ENCODE measurements around the gene MZT1. TPM values are rescaled to one million over a fixed set of nuclear protein-coding genes. Genes with fewer than 3 reads are reported as not detected.
"Not testable (repeated sequence)": the region's sequence is repeated elsewhere in the genome, so short reads cannot be mapped to it uniquely, and the experiment has no call there.

The MZT1 gene
- total RNA-seq, 2 experiments from 2014 or later, result 10.6 to 26.9 TPM

GRCh38 chr13:72726726-72727416 lies 558 bp downstream of the MZT1 start:
- peaks cover 39% of the 10 kb centered on the region for H3K4me1 Mint-ChIP-seq
- peak overlapping the region; percentile 85 for H3K27ac Mint-ChIP-seq
- intact Hi-C loops (cut with DNase I, micrococcal nuclease), result loop anchor here (1.0 to 5.0 kb wide), 4 partner anchors 54 to 1405 kb away; partner anchors contain the start of genes DIS3 (in 2 of the 2) and KLF12 (in 1 of the 2)

GRCh38 chr13:72726185-72726584 lies 1.2 kb downstream of the MZT1 start:
- CTCF ChIA-PET, result interaction anchor here (0.7 kb wide), 1 partner anchor 17 kb away, joined by 4 read pairs; no protein-coding TSS in a partner anchor
- intact Hi-C loops (cut with DNase I, micrococcal nuclease), result loop anchor here in 1 of 2 experiments (2.0 to 5.0 kb wide), 2 partner anchors 83 to 1406 kb away; partner anchors contain the start of gene KLF12
- Mint-ChIP-seq H3K36me3 (ENCODE audit: low read depth) (peaks cover 48% of the 10 kb centered on the region), H3K27ac (peak overlapping the region; percentile 85), H3K4me3 (peak overlapping the region; percentile 91), H3K4me1 (peaks cover 39% of the 10 kb centered on the region)
- ATAC-seq; H3K9me3 Mint-ChIP-seq (ENCODE audit: low read depth); DNase-seq; H3K27me3 Mint-ChIP-seq; POLR2A ChIA-PET: not testable (repeated sequence)

More at GRCh38 chr13:72726726-72727416, 558 bp downstream of the MZT1 start:
- H3K36me3 Mint-ChIP-seq (ENCODE audit: low read depth), result peaks cover 48% of the 10 kb centered on the region
- H3K4me3 Mint-ChIP-seq, result peak overlapping the region; percentile 91
- no peaks in the 10 kb centered on the region for H3K27me3 Mint-ChIP-seq
- ChIA-PET POLR2A (no interaction called here), CTCF (interaction anchor here (0.7 kb wide), 1 partner anchor 17 kb away, joined by 4 read pairs; no protein-coding TSS in a partner anchor)
- DNase-seq (peak; percentile 66), ATAC-seq (peak; percentile 27)
- H3K9me3 Mint-ChIP-seq (ENCODE audit: low read depth), result no peaks in the 10 kb centered on the region

GRCh38 chr13:72716776-72717175 lies 10.7 kb downstream of the MZT1 start:
- peaks cover 5% of the 10 kb centered on the region for H3K9me3 Mint-ChIP-seq (ENCODE audit: low read depth)
- ChIA-PET POLR2A (no interaction called here), CTCF (no interaction called here)
- H3K27me3 Mint-ChIP-seq, result no peaks in the 10 kb centered on the region
- H3K4me3 Mint-ChIP-seq, result no peak overlapping the region
- H3K4me1 Mint-ChIP-seq, result peaks cover 16% of the 10 kb centered on the region
- ATAC-seq (no peak), DNase-seq (no peak)
- H3K27ac Mint-ChIP-seq, result no peak overlapping the region
- peaks cover 86% of the 10 kb centered on the region for H3K36me3 Mint-ChIP-seq (ENCODE audit: low read depth)
- intact Hi-C loops (cut with DNase I, micrococcal nuclease), result no loop called here

- peaks cover 2% of the 10 kb centered on the region for H3K27me3 Mint-ChIP-seq
- intact Hi-C loops (cut with DNase I, micrococcal nuclease), result no loop called here
- ATAC-seq (no peak), DNase-seq (no peak)
- H3K9me3 Mint-ChIP-seq (ENCODE audit: low read depth), result peaks cover 5% of the 10 kb centered on the region
- CTCF ChIA-PET, result no interaction called here
- POLR2A ChIA-PET, result no interaction called here
- peaks cover 1% of the 10 kb centered on the region for H3K36me3 Mint-ChIP-seq (ENCODE audit: low read depth)
- no peak overlapping the region for H3K27ac Mint-ChIP-seq
- no peaks in the 10 kb centered on the region for H3K4me1 Mint-ChIP-seq
- H3K4me3 Mint-ChIP-seq, result no peak overlapping the region
These were observed 26.9 kb downstream of the MZT1 start for GRCh38 chr13:72700509-72700908.

- ATAC-seq (no peak), DNase-seq (no peak)
- intact Hi-C loops (cut with DNase I, micrococcal nuclease), result no loop called here
- H3K4me1 Mint-ChIP-seq, result no peaks in the 10 kb centered on the region
- H3K27me3 Mint-ChIP-seq, result peaks cover 6% of the 10 kb centered on the region
- ChIA-PET POLR2A (interaction anchor here (0.7 kb wide), 1 partner anchor 620 kb away, joined by 3 read pairs; no protein-coding TSS in a partner anchor), CTCF (no interaction called here)
- no peak overlapping the region for H3K4me3 Mint-ChIP-seq
- H3K27ac Mint-ChIP-seq, result no peak overlapping the region
- H3K36me3 Mint-ChIP-seq (ENCODE audit: low read depth), result no peaks in the 10 kb centered on the region
- H3K9me3 Mint-ChIP-seq (ENCODE audit: low read depth), result peaks cover 1% of the 10 kb centered on the region
These were observed 29.3 kb downstream of the MZT1 start for GRCh38 chr13:72698164-72698563.

GRCh38 chr13:72696579-72696978 lies 30.9 kb downstream of the MZT1 start:
- H3K36me3 Mint-ChIP-seq (ENCODE audit: low read depth), result no peaks in the 10 kb centered on the region
- ChIA-PET POLR2A (no interaction called here), CTCF (interaction anchor here (0.6 to 1.3 kb wide), 2 partner anchors 53 to 465 kb away, joined by 3 to 8 read pairs; no protein-coding TSS in a partner anchor)
- intact Hi-C loops (cut with DNase I, micrococcal nuclease), result no loop called here
- H3K27me3 Mint-ChIP-seq, result peaks cover 6% of the 10 kb centered on the region
- H3K27ac Mint-ChIP-seq, result no peak overlapping the region
- H3K4me1 Mint-ChIP-seq, result no peaks in the 10 kb centered on the region
- no peak overlapping the region for H3K4me3 Mint-ChIP-seq
- peaks cover 1% of the 10 kb centered on the region for H3K9me3 Mint-ChIP-seq (ENCODE audit: low read depth)
- DNase-seq (no peak), ATAC-seq (no peak)

- Mint-ChIP-seq H3K9me3 (ENCODE audit: low read depth) (no peaks in the 10 kb centered on the region), H3K27ac (no peak overlapping the region), H3K36me3 (ENCODE audit: low read depth) (no peaks in the 10 kb centered on the region), H3K4me1 (no peaks in the 10 kb centered on the region), H3K4me3 (no peak overlapping the region), H3K27me3 (peaks cover 14% of the 10 kb centered on the region)
- ChIA-PET POLR2A (interaction anchor here (0.7 kb wide), 2 partner anchors 49 to 604 kb away, joined by 4 to 6 read pairs; no protein-coding TSS in a partner anchor), CTCF (no interaction called here)
- intact Hi-C loops (cut with DNase I, micrococcal nuclease), result no loop called here
- ATAC-seq (no peak), DNase-seq (no peak)
These were observed 33.1 kb downstream of the MZT1 start for GRCh38 chr13:72694314-72694713.

- Mint-ChIP-seq H3K36me3 (ENCODE audit: low read depth) (no peaks in the 10 kb centered on the region), H3K9me3 (ENCODE audit: low read depth) (no peaks in the 10 kb centered on the region), H3K27me3 (peaks cover 14% of the 10 kb centered on the region), H3K27ac (no peak overlapping the region), H3K4me1 (no peaks in the 10 kb centered on the region), H3K4me3 (no peak overlapping the region)
- DNase-seq (no peak), ATAC-seq (no peak)
- intact Hi-C loops (cut with DNase I, micrococcal nuclease), result no loop called here
- CTCF ChIA-PET, result no interaction called here
- POLR2A ChIA-PET, result interaction anchor here (0.7 kb wide), 2 partner anchors 48 to 604 kb away, joined by 4 to 6 read pairs; no protein-coding TSS in a partner anchor
These were observed 33.6 kb downstream of the MZT1 start for GRCh38 chr13:72693832-72694231.

GRCh38 chr13:72692884-72693514 lies 34.4 kb downstream of the MZT1 start:
- ATAC-seq, result no peak
- POLR2A ChIA-PET, result no interaction called here
- H3K36me3 Mint-ChIP-seq (ENCODE audit: low read depth), result no peaks in the 10 kb centered on the region

GRCh38 chr13:72689181-72689696 lies 38.2 kb downstream of the MZT1 start:
- no peak for DNase-seq
- peaks cover 11% of the 10 kb centered on the region for H3K27me3 Mint-ChIP-seq
- no peaks in the 10 kb centered on the region for H3K36me3 Mint-ChIP-seq (ENCODE audit: low read depth)
- no peak for ATAC-seq
- intact Hi-C loops (cut with DNase I, micrococcal nuclease), result no loop called here
- H3K4me1 Mint-ChIP-seq, result no peaks in the 10 kb centered on the region
- CTCF ChIA-PET, result no interaction called here
- H3K9me3 Mint-ChIP-seq (ENCODE audit: low read depth), result no peaks in the 10 kb centered on the region
- no peak overlapping the region for H3K4me3 Mint-ChIP-seq
- POLR2A ChIA-PET, result no interaction called here
- no peak overlapping the region for H3K27ac Mint-ChIP-seq

More at GRCh38 chr13:72692884-72693514, 34.4 kb downstream of the MZT1 start:
- no peak for DNase-seq
- H3K27ac Mint-ChIP-seq, result no peak overlapping the region
- H3K4me3 Mint-ChIP-seq, result no peak overlapping the region
- intact Hi-C loops (cut with DNase I, micrococcal nuclease), result no loop called here
- H3K27me3 Mint-ChIP-seq, result peaks cover 14% of the 10 kb centered on the region
- CTCF ChIA-PET, result no interaction called here
- H3K4me1 Mint-ChIP-seq, result no peaks in the 10 kb centered on the region
- H3K9me3 Mint-ChIP-seq (ENCODE audit: low read depth), result no peaks in the 10 kb centered on the region

- no peak overlapping the region for H3K27ac Mint-ChIP-seq
- no peaks in the 10 kb centered on the region for H3K9me3 Mint-ChIP-seq (ENCODE audit: low read depth)
- no peak overlapping the region for H3K4me3 Mint-ChIP-seq
- H3K4me1 Mint-ChIP-seq, result no peaks in the 10 kb centered on the region
- H3K27me3 Mint-ChIP-seq, result peaks cover 16% of the 10 kb centered on the region
- ATAC-seq (no peak), DNase-seq (no peak)
- POLR2A ChIA-PET, result interaction anchor here (0.6 kb wide), 1 partner anchor 10 kb away, joined by 3 read pairs; no protein-coding TSS in a partner anchor
- CTCF ChIA-PET, result interaction anchor here (0.9 kb wide), 1 partner anchor 60 kb away, joined by 3 read pairs; no protein-coding TSS in a partner anchor
- intact Hi-C loops (cut with DNase I, micrococcal nuclease), result no loop called here
- no peaks in the 10 kb centered on the region for H3K36me3 Mint-ChIP-seq (ENCODE audit: low read depth)
These were observed 40.7 kb downstream of the MZT1 start for GRCh38 chr13:72686766-72687165.
